WTC11 (cell line): ENCODE measurements around the gene KCNT1. TPM values are rescaled to one million over a fixed set of nuclear protein-coding genes. Genes with fewer than 3 reads are reported as not detected.

ENCODE experiments used
- ATAC-seq: fragments of 200-7000 bp; cut with Tn5 transposase; 2 replicates; pipeline ENCODE4 v1.10.0; 2021; ENCODE audit warnings: mild to moderate bottlenecking, moderate library complexity
- CTCF ChIA-PET: fragments of 300-600 bp; sonication (Branson Sonifier 250); formaldehyde crosslinking; loops from one replicate; lab custom pipeline; 2021; ENCODE audit warnings: antibody characterized with exemption; lab: Charles Lee
- POLR2A ChIA-PET: fragments of 350-600 bp; sonication (Branson Sonifier 250); formaldehyde crosslinking; loops from one replicate; lab custom pipeline; 2021; ENCODE audit warnings: antibody characterized with exemption; lab: Charles Lee
- DNase-seq: peaks from one replicate; pipeline ENCODE4 v3.0.0; 2021; ENCODE audit warnings: low spot score
- H3K27ac Mint-ChIP-seq: 2 replicates; pipeline ENCODE4 v1.8.0; 2021; ENCODE audit warnings: mixed read lengths
- H3K27me3 Mint-ChIP-seq: 2 replicates; pipeline ENCODE4 v1.8.0; 2021; ENCODE audit warnings: low read depth, mild to moderate bottlenecking, moderate library complexity, mixed read lengths
- H3K36me3 Mint-ChIP-seq: 2 replicates; pipeline ENCODE4 v1.8.0; 2021; ENCODE audit warnings: mixed read lengths
- H3K4me1 Mint-ChIP-seq: 2 replicates; pipeline ENCODE4 v1.8.0; 2022; ENCODE audit warnings: mixed read lengths
- H3K4me3 Mint-ChIP-seq: 2 replicates; pipeline ENCODE4 v1.8.0; 2021; ENCODE audit warnings: mild to moderate bottlenecking, moderate library complexity, mixed read lengths
- H3K9me3 Mint-ChIP-seq: 2 replicates; pipeline ENCODE4 v1.8.0; 2021; ENCODE audit warnings: mixed read lengths
- CREB1 ChIP-seq: sonication (generic); formaldehyde crosslinking; IDR thresholded peaks from 2 replicates; pipeline ENCODE4 v1.8.0; 2023; ENCODE audit warnings: mild to moderate bottlenecking, missing genetic modification reagents
- E2F4 ChIP-seq: sonication (generic); formaldehyde crosslinking; IDR thresholded peaks from 2 replicates; pipeline ENCODE4 v1.8.1; 2022; ENCODE audit warnings: low read depth, mild to moderate bottlenecking, moderate library complexity, missing genetic modification reagents, borderline replicate concordance
- FOXK1 ChIP-seq: sonication (generic); formaldehyde crosslinking; IDR thresholded peaks from 2 replicates; pipeline ENCODE4 v1.8.0; 2022; ENCODE audit warnings: mild to moderate bottlenecking, moderate library complexity, missing genetic modification reagents
- HMGA2 ChIP-seq: fragments of 250-450 bp; sonication (Bioruptor Pico); IDR thresholded peaks from 2 replicates; pipeline ENCODE4 v1.4.0; 2021; ENCODE audit warnings: mild to moderate bottlenecking, moderate library complexity
- MLX ChIP-seq: sonication (generic); formaldehyde crosslinking; IDR thresholded peaks from 2 replicates; pipeline ENCODE4 v1.8.1; 2023; ENCODE audit warnings: mild to moderate bottlenecking, missing genetic modification reagents, moderate library complexity
- NFE2L1 ChIP-seq: sonication (generic); formaldehyde crosslinking; IDR thresholded peaks from 2 replicates; pipeline ENCODE4 v1.8.1; 2023; ENCODE audit warnings: missing genetic modification reagents
- RORB ChIP-seq: fragments of 250-450 bp; sonication (Bioruptor Pico); IDR thresholded peaks from 2 replicates; pipeline ENCODE4 v1.9.0; 2021; ENCODE audit warnings: mild to moderate bottlenecking
- SMAD3 ChIP-seq: sonication (generic); formaldehyde crosslinking; IDR thresholded peaks from 2 replicates; pipeline ENCODE4 v1.8.0; 2022; ENCODE audit warnings: missing genetic modification reagents, mild to moderate bottlenecking, borderline replicate concordance
- SMAD4 ChIP-seq: sonication (generic); formaldehyde crosslinking; IDR thresholded peaks from 2 replicates; pipeline ENCODE4 v1.8.0; 2022; ENCODE audit warnings: mild to moderate bottlenecking, missing genetic modification reagents
- SOX15 ChIP-seq: fragments of 250-450 bp; sonication (Bioruptor Pico); IDR thresholded peaks from 2 replicates; pipeline ENCODE4 v1.9.0; 2021; ENCODE audit warnings: mild to moderate bottlenecking
- ZNF281 ChIP-seq: sonication (generic); formaldehyde crosslinking; IDR thresholded peaks from 2 replicates; pipeline ENCODE4 v1.8.0; 2023; ENCODE audit warnings: mild to moderate bottlenecking, missing genetic modification reagents
- ZNF317 ChIP-seq: sonication (generic); formaldehyde crosslinking; IDR thresholded peaks from 2 replicates; pipeline ENCODE4 v1.8.1; 2023; ENCODE audit warnings: low read depth, mild to moderate bottlenecking, moderate library complexity, missing genetic modification reagents, borderline replicate concordance
- ZNF396 ChIP-seq: fragments of 250-450 bp; sonication (Bioruptor Pico); IDR thresholded peaks from 2 replicates; pipeline ENCODE4 v1.8.0; 2021; ENCODE audit warnings: mild to moderate bottlenecking, moderate library complexity, borderline replicate concordance
- ZNF423 ChIP-seq: fragments of 250-450 bp; sonication (Bioruptor Pico); IDR thresholded peaks from 2 replicates; pipeline ENCODE4 v2.1.2; 2022; ENCODE audit warnings: mild to moderate bottlenecking, moderate library complexity
- ZNF671 ChIP-seq: fragments of 250-450 bp; sonication (Bioruptor Pico); IDR thresholded peaks from 2 replicates; pipeline ENCODE4 v1.8.0; 2021; ENCODE audit warnings: mild to moderate bottlenecking
- total RNA-seq: library from RNA; stranded (reverse); gene quantifications from 3 replicates; pipeline ENCODE4 v1.2.3, GENCODE V29; 2021
- TF ChIP-seq, protein P1 (sequence below): sonication (generic); formaldehyde crosslinking; IDR thresholded peaks from 2 replicates; pipeline ENCODE4 v1.8.1; 2022; ENCODE audit warnings: mild to moderate bottlenecking, moderate library complexity, missing genetic modification reagents
- TF ChIP-seq, protein P2 (sequence below): sonication (generic); formaldehyde crosslinking; IDR thresholded peaks from 2 replicates; pipeline ENCODE4 v1.8.0; 2022; ENCODE audit warnings: mild to moderate bottlenecking, missing genetic modification reagents
- TF ChIP-seq, protein P3 (sequence below): sonication (generic); formaldehyde crosslinking; IDR thresholded peaks from 2 replicates; pipeline ENCODE4 v1.8.1; 2023; ENCODE audit warnings: mild to moderate bottlenecking, missing genetic modification reagents

The KCNT1 gene
- total RNA-seq, 1 experiment from 2014 or later: 0.13 TPM

GRCh38 chr9:135655317-135655716, 46.7 kb upstream of the KCNT1 start:
- peaks cover 5% of the 10 kb centered on the region for H3K27me3 Mint-ChIP-seq
- TF ChIP-seq FOXK1 (CRISPR knock-in tag) (no peak), MLX (CRISPR knock-in tag) (no peak), NFE2L1 (CRISPR knock-in tag) (no peak), ZNF281 (CRISPR knock-in tag) (no peak), SMAD4 (CRISPR knock-in tag) (no peak), RORB (no peak), E2F4 (CRISPR knock-in tag) (no peak), CREB1 (no peak), ZNF671 (CRISPR knock-in tag) (no peak), ZNF396 (no peak), SOX15 (CRISPR knock-in tag) (no peak), ZNF423 (CRISPR knock-in tag) (no peak), ZNF317 (CRISPR knock-in tag) (no peak)
- TF ChIP-seq, protein P1, sequence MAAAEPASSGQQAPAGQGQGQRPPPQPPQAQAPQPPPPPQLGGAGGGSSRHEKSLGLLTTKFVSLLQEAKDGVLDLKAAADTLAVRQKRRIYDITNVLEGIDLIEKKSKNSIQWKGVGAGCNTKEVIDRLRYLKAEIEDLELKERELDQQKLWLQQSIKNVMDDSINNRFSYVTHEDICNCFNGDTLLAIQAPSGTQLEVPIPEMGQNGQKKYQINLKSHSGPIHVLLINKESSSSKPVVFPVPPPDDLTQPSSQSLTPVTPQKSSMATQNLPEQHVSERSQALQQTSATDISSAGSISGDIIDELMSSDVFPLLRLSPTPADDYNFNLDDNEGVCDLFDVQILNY (CRISPR knock-in tag): no peak
- TF ChIP-seq, protein P2, sequence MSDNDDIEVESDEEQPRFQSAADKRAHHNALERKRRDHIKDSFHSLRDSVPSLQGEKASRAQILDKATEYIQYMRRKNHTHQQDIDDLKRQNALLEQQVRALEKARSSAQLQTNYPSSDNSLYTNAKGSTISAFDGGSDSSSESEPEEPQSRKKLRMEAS: no peak
- TF ChIP-seq, protein P3, sequence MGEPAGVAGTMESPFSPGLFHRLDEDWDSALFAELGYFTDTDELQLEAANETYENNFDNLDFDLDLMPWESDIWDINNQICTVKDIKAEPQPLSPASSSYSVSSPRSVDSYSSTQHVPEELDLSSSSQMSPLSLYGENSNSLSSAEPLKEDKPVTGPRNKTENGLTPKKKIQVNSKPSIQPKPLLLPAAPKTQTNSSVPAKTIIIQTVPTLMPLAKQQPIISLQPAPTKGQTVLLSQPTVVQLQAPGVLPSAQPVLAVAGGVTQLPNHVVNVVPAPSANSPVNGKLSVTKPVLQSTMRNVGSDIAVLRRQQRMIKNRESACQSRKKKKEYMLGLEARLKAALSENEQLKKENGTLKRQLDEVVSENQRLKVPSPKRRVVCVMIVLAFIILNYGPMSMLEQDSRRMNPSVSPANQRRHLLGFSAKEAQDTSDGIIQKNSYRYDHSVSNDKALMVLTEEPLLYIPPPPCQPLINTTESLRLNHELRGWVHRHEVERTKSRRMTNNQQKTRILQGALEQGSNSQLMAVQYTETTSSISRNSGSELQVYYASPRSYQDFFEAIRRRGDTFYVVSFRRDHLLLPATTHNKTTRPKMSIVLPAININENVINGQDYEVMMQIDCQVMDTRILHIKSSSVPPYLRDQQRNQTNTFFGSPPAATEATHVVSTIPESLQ (CRISPR knock-in tag): no peak
- ChIA-PET POLR2A (no interaction called here), CTCF (no interaction called here)
- no peak for DNase-seq
- H3K4me1 Mint-ChIP-seq: peaks cover 3% of the 10 kb centered on the region
- ATAC-seq: no peak
- no peak overlapping the region for H3K4me3 Mint-ChIP-seq
- H3K9me3 Mint-ChIP-seq: peaks cover 50% of the 10 kb centered on the region
- H3K36me3 Mint-ChIP-seq: peaks cover 65% of the 10 kb centered on the region
- H3K27ac Mint-ChIP-seq: no peak overlapping the region

GRCh38 chr9:135657416-135657815, 44.6 kb upstream of the KCNT1 start:
- peaks cover 47% of the 10 kb centered on the region for H3K36me3 Mint-ChIP-seq
- CTCF ChIA-PET: interaction anchor here (1.5 kb wide), 1 partner anchor 14 kb away, joined by 4 read pairs; no protein-coding TSS in a partner anchor
- peaks cover 6% of the 10 kb centered on the region for H3K4me1 Mint-ChIP-seq
- POLR2A ChIA-PET: no interaction called here
- no peak overlapping the region for H3K27ac Mint-ChIP-seq
- H3K4me3 Mint-ChIP-seq: no peak overlapping the region
- no peak for ATAC-seq
- peaks cover 35% of the 10 kb centered on the region for H3K9me3 Mint-ChIP-seq
- H3K27me3 Mint-ChIP-seq: no peaks in the 10 kb centered on the region; the same call in 1 of the 2 replicates
- no peak for DNase-seq
- TF ChIP-seq SMAD3 (CRISPR knock-in tag): no peak
- TF ChIP-seq, protein P1 (CRISPR knock-in tag): no peak
- no peak for TF ChIP-seq HMGA2 (CRISPR knock-in tag)
